22Rv1 (cell line): ENCODE measurements around the gene IP6K1.
"Not testable (repeated sequence)": the region's sequence is repeated elsewhere in the genome, so short reads cannot be mapped to it uniquely, and the experiment has no call there.

Experiments
- ZFX ChIP-seq: fragments of 450-650 bp; IDR thresholded peaks from 2 replicates; pipeline ENCODE4 v1.6.1; 2017; ENCODE audit warnings: antibody characterized with exemption, borderline replicate concordance
- TF ChIP-seq, protein P1 (sequence below): fragments of 450-650 bp; IDR thresholded peaks from 2 replicates; pipeline ENCODE4 v1.5.1; 2017; ENCODE audit warnings: mild to moderate bottlenecking

GRCh38 chr3:49748874-49749273 lies 37.5 kb downstream of the IP6K1 start:
- TF ChIP-seq, protein P1, sequence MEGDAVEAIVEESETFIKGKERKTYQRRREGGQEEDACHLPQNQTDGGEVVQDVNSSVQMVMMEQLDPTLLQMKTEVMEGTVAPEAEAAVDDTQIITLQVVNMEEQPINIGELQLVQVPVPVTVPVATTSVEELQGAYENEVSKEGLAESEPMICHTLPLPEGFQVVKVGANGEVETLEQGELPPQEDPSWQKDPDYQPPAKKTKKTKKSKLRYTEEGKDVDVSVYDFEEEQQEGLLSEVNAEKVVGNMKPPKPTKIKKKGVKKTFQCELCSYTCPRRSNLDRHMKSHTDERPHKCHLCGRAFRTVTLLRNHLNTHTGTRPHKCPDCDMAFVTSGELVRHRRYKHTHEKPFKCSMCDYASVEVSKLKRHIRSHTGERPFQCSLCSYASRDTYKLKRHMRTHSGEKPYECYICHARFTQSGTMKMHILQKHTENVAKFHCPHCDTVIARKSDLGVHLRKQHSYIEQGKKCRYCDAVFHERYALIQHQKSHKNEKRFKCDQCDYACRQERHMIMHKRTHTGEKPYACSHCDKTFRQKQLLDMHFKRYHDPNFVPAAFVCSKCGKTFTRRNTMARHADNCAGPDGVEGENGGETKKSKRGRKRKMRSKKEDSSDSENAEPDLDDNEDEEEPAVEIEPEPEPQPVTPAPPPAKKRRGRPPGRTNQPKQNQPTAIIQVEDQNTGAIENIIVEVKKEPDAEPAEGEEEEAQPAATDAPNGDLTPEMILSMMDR, result not testable (repeated sequence)
- not testable (repeated sequence) for TF ChIP-seq ZFX
